ENCODE data around the gene MUC20.

GRCh38 chr3:195757827-195758226 lies 37.0 kb downstream of the MUC20 start:
- no peak for TF ChIP-seq CTCF (IDR thresholded peaks at IDR 0.05)
- no peak for TF ChIP-seq POLR2A (IDR thresholded peaks at IDR 0.05)
- no peak for TF ChIP-seq EP300 (IDR thresholded peaks at IDR 0.05)

Measured in ovary (tissue), 3 donors.